NCI-H128 (cell line): ENCODE data around the gene S100A8.
"Not testable (repeated sequence)": the region's sequence is repeated elsewhere in the genome, so short reads cannot be mapped to it uniquely, and the experiment has no call there.

ENCODE experiments used
- DNase-seq: peaks from one replicate; lab custom pipeline; 2025; ENCODE audit not compliant: unreplicated experiment; lab: John Stamatoyannopoulos, UW

S100A8 gene

DNA sequence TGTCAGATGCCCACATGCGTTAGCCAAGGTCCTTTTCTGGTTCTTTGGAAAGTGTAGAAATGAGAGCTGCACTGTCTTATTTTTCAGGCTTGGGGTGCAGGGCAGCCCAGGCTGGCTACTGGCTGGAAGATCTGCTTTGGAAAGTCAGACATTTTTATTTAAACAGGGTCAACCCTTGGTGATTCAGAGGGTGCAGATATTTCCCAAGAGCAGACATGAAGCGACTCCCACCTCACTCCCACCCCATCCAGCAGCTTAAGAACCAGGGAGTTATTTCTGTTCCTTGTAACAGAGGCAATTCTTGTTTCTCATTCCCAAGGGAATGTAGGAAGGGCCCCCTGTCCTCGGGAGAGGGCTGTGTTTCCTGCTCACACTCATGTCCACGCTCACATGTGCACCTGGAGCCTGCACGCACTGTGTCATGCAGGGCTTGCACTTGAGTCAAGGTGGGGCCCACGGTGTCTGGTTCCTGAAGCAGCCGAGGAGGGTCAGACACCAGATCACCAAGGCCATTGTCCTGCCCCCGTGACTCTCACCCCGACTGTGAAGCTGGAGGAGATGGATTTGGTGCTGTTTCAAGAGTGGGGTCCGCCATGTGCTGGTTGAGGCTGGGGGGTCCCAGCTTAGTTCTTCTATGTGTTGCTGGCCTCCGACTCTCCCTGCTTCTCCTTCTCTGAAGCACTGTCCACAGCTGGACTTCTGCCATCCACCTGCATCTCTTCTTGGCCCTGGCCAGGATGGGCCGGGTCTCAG is 26.4 kb upstream of the S100A8 start:
- no peak for DNase-seq

DNA sequence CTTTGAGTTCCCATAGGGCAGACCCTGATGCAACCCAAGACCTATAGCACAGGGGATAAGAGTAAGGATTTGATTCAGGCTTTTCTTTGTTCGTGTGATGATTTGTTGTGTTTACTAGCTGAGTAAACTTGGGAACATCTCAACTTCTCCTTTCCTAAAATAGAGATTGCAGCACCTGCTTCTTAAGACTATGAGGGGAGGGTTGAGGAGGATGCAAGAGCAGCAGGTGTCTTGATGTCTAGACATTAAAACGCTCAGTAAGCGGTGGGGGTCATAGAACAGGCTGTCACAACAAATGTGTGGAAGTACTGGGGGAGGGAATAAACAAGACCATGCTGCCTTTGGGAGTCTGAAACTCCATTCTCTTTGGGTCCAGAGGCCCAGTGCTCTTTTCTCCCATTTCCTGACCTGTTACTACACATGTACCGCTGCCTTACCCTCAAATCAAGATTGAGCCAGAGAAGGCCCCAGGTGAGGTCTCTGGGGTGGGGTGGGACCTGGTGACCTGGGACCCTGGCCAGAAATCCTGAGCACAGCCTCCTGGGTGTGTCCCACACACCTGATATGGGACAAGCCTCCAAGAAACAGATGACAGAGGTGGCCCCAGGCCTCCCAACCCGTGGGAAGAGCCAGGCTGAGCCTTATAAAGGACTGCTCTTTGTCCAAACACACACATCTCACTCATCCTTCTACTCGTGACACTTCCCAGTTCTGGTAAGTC is 25.1 kb upstream of the S100A8 start, which contains the start of gene S100A7A:
S100A7A (plus strand) TSS at position 671 of the 721 bp plus-strand sequence. CDS start 1,563 bp downstream, outside the sequence.
- DNase-seq, result no peak

GRCh38 chr1:153413961-153414360 is 23.1 kb upstream of the S100A8 start:
- DNase-seq, result not testable (repeated sequence)

DNA sequence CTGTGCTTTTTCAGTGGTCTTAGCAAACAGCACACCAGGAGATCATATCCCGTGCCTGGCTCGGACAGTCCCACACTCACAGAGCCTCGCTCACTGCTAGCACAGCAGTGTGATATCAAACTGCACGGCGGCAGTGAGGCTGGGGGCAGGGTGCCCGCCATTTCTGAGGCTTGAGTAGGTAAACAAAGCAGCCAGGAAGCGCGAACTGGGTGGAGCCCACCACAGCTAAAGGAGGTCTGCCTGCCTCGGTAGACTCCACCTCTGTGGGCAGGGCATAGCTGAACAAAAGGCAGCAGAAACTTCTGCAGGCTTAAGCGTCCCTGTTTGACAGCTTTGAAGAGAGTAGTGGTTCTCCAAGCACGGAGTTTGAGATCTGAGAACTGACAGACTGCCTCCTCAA is 16.4 kb upstream of the S100A8 start:
- not testable (repeated sequence) for DNase-seq

DNA sequence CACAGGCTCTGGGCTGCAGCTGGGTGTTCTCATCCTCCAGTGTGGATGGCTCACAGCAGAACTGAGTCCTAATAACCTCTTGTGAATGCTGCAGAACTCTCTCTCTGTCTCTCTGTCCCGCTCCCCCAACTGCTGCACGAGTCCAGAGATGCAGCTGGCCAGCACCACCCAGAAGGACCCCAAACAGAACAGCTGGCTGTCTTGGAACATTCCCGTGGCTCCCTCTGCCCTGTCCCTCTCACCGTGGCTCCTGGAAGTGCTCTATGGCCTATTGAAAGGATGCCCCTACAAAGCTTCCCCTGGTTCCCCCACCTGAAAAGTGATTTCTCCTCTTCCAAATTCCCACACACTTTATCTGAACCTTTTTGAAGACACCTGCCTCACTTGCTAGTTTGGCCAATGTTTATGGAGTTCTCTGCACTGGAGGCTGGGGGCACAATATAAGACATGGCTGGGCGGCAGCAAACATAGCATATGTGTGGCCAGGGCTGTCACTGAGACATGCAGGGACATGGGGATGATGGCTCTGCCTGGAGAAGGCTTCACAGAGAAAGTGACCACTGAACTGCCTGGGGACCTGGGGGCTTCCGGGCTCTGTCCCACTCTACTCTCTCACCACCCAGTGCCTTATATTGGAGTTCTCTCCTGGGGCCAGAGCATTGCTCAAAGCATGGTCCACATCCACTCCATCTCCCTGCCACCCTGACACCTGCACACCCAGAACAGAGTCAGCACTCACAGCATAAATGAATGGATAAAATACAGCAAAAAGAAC is 15.1 kb upstream of the S100A8 start:
- not testable (repeated sequence) for DNase-seq

- no peak for DNase-seq
Observed at GRCh38 chr1:153404768-153405167, 13.9 kb upstream of the S100A8 start.

DNA sequence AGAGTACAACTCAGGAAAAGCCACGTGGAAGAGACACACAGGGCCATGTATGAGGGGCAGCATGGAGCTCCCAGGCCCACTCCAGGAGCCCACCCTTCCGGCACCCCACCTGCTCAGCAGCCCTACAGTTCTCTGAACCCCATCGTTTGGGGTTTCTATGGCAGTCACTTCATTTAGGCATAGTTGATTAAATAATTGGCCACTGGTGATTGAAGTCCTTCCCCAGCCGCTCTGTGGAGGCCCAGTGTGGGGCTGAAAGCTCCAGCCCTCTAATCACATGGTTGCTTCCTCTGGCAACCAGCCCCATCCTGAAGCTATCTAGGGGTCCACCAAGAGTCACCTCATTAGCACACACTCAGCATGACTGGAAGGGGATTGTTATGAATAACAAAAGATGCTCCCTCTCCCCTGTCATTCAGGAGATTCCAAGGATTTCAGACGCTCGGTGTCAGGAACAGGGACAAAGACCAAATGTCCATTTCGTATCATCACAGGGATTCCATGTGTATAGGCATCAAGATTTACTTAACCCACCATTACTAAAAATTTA is 13.3 kb upstream of the S100A8 start:
- no peak for DNase-seq

- DNase-seq, result no peak
Observed at GRCh38 chr1:153403421-153404085, 12.7 kb upstream of the S100A8 start.

DNA sequence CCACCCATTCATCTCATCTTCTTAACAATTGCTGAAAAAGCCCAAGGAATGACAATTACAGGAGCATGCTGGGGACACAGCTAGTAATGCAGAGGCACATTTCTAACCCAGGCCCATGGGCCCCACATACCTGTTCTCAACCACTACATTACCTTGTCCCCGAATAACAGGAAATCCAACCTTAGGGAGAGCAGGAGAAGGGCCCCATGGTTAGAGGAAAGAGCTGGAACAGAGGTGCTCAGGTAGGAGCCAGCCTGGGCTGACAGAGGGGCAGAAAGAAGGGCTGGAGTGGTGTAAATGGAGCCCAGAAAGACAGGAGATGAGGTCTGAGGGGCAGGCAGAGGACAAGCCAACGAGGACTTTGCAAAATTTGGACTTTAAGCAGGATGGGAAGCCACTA is 11.4 kb upstream of the S100A8 start:
- no peak for DNase-seq

DNA sequence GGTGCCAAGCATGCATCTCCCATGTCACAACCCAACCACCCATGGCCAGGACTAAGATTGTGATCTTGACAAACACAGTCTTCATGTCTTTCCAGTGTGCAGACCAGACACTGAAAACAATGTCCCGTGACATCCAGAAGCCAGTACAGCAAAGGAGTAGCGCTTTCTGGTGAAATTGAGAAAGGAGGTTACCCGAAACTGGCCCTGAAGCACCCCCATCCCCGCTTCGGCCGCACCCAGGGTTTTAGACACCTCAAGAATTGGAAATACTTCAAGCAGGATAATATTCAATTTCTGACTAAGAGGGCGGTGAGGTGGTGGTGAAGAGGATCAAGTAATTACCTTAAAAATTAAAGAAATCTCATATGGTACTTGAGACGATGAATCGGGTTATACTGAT is 10.6 kb upstream of the S100A8 start:
- no peak for DNase-seq

DNA sequence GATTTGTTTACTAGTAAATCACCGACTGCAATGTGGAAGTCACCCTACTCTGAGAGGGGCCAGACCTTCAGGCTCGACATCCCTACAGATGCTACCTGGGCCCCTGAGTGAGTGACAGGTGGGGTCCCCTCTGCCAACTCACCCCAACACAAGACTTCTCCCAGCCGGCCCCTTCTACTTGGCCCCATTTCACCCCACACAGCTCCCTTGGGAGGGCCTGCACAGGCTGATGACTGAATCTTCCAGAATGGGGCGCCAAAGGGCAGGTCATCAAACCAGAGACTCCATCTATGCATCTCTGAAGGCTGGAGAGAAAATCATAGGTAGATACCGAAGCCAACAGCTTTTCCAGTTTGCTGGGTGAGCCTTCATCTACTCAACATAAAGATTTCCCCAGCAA is 9.4 kb upstream of the S100A8 start:
- DNase-seq, result no peak

GRCh38 chr1:153399401-153400055 is 8.7 kb upstream of the S100A8 start:
- no peak for DNase-seq

- no peak for DNase-seq
Observed at GRCh38 chr1:153397924-153398651, 7.2 kb upstream of the S100A8 start.

- DNase-seq, result no peak
Observed at GRCh38 chr1:153397051-153397923, 6.4 kb upstream of the S100A8 start.

DNA sequence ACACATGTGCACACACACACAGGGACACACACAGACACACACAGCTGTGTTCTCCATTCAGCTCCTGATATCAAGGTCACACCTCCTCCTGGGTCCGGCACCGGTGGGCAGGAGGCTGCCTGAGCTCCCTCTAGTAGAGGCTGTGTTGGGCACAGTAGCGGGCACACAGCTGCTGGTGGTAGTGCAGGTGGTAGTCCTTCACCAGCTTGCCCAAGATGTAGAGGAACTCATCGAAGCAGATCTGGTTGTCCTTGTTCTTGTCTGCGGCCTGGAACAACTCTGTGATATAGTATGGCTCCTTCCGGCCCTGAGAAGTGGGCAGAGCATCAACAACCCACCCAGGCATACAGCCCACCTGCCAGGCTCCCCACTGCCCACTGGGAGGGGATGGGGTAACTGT is 5.6 kb upstream of the S100A8 start:
- DNase-seq, result no peak

DNA sequence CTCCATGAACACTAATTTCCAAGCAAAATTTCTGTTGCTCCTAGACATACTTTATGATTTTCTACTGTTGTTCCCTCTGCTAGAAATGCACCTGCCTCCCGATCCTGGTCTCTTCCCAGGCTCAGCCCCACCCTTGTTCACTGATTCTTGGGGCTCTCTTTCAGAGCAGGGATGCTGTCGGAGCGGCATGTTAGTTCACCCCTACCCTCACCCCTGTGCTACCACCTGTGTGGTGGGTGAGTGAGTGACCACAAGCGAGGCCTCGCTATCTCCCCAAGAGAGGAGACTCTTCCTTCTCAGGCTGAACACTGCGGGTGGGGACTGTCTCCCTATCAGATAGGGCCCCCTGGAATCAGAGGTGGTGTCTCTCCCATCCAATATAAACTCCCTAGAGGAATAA is 4.9 kb upstream of the S100A8 start:
- no peak for DNase-seq

- no peak for DNase-seq
Observed at GRCh38 chr1:153395136-153395685, 4.3 kb upstream of the S100A8 start.

DNA sequence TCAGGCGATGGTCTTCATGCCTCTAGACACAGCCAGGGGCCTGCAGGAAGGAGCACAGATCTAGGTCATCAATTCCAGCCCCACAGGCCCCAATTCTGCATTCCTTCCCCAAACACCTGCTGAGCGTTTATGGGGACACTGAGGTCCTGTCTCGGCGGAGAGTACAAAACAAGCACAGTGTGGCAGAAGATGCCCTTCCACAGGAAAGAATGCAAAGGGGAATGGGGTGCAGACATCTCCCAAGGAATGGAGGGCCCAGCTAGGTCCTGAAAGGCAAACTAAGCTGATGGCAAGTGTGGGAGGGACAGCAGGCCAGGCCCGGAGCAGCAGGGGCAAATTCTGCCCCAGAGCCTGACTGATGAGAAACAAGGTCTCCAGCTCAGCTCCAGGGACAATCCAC is 3.5 kb upstream of the S100A8 start:
- no peak for DNase-seq
